Measurements from ENCODE around the gene SKAP1.

DNA sequence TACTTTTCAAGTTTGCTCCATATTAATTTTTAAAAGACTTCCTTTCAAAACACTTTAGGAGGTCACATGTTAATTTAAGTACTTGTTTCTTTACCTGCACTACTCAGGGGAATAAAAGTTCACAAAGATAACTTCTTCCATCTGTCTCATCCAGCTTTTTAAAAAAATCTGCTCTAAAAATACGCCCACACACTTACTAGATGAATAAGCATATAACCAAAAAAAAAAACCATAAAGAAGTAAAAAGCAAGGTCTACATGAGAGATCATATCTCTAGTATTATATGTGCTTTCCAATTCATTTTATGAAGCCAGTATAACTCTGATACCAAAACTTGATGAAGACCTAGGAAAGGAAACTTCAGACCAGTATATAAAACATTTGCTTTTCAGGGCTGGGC lies 17.2 kb downstream of the SKAP1 start:
- TF ChIP-seq, protein P1, sequence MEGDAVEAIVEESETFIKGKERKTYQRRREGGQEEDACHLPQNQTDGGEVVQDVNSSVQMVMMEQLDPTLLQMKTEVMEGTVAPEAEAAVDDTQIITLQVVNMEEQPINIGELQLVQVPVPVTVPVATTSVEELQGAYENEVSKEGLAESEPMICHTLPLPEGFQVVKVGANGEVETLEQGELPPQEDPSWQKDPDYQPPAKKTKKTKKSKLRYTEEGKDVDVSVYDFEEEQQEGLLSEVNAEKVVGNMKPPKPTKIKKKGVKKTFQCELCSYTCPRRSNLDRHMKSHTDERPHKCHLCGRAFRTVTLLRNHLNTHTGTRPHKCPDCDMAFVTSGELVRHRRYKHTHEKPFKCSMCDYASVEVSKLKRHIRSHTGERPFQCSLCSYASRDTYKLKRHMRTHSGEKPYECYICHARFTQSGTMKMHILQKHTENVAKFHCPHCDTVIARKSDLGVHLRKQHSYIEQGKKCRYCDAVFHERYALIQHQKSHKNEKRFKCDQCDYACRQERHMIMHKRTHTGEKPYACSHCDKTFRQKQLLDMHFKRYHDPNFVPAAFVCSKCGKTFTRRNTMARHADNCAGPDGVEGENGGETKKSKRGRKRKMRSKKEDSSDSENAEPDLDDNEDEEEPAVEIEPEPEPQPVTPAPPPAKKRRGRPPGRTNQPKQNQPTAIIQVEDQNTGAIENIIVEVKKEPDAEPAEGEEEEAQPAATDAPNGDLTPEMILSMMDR (IDR thresholded peaks at IDR 0.05) = no peak
- no peak for TF ChIP-seq POLR2A (IDR thresholded peaks at IDR 0.05)
